Testis (tissue), 3 donors: ENCODE measurements around the gene IL17RB. TPM values are rescaled to one million over a fixed set of nuclear protein-coding genes. Genes with fewer than 3 reads are reported as not detected.

ENCODE experiments used
- DNase-seq: peaks from one replicate; pipeline ENCODE4 v3.0.0-alpha.2; 2019
- H3K27ac ChIP-seq, 2 donors: fragments of 200-600 bp; sonication (generic); one replicate each; pipeline ENCODE4 v1.5.1; 2019
- H3K27me3 ChIP-seq: fragments of 200-600 bp; sonication (generic); one replicate; pipeline ENCODE4 v1.5.1; 2019
- H3K36me3 ChIP-seq: fragments of 200-600 bp; sonication (generic); one replicate; pipeline ENCODE4 v1.5.1; 2017; ENCODE audit warnings: low read depth; ENCODE audit errors: missing control alignments
- H3K4me1 ChIP-seq: fragments of 200-600 bp; sonication (generic); one replicate; pipeline ENCODE4 v1.5.1; 2019
- H3K4me3 ChIP-seq, 2 donors: fragments of 200-600 bp; sonication (generic); one replicate each; pipeline ENCODE4 v1.5.1; 2017 to 2019
- H3K9me3 ChIP-seq: fragments of 200-600 bp; sonication (generic); one replicate; pipeline ENCODE4 v1.5.1; 2017
- POLR2A ChIP-seq: fragments of 450-650 bp; IDR thresholded peaks from one replicate; pipeline ENCODE4 v1.6.1; 2017; ENCODE audit warnings: antibody characterized with exemption, mild to moderate bottlenecking, moderate library complexity
- WGBS, 2 donors: methylation state at CpG; one replicate each; pipeline ENCODE4 v1.1.5; 2018; 5-methylcytosine and 5-hydroxymethylcytosine counted together
- intact Hi-C: fragments of 100-400 bp; cut with DNase I; formaldehyde crosslinking; loops from one replicate; pipeline ENCODE4 v1.15.1; 2023; ENCODE audit warnings: low total_unique reads
- polyA plus RNA-seq: library from polyadenylated mRNA; stranded (reverse); fragments of 350-450 nt; fragmentation: Illumina TruSeq; extraction: RNeasy Lipid Tissue Mini Kit (QIAGEN cat#74804); gene quantifications from one replicate; pipeline ENCODE4 v1.2.3, GENCODE V29; 2014; ENCODE audit warnings: low read depth, low replicate concordance; ENCODE audit not compliant: insufficient read depth
- total RNA-seq, 2 donors: library from RNA; depleted of rRNA; stranded (reverse); fragments of >200 nt; gene quantifications; one replicate each; pipeline ENCODE4 v1.2.3, GENCODE V29; 2016
- TF ChIP-seq, protein P1 (sequence below), 3 experiments: fragments of 450-650 bp in 2 of 3; fragments of 200-600 bp in 1 of 3; sonication (generic) in 1 of 3; IDR thresholded peaks; one replicate each; pipeline ENCODE4 v1.5.1; 2016 to 2019; ENCODE audit warnings: antibody characterized with exemption in 3 of 3, mild to moderate bottlenecking in 2 of 3, moderate library complexity in 1 of 3

The IL17RB gene
- total and polyA plus RNA-seq, 3 donors from 2014 or later, result 5.8 to 17.5 (median 9.5) TPM

DNA sequence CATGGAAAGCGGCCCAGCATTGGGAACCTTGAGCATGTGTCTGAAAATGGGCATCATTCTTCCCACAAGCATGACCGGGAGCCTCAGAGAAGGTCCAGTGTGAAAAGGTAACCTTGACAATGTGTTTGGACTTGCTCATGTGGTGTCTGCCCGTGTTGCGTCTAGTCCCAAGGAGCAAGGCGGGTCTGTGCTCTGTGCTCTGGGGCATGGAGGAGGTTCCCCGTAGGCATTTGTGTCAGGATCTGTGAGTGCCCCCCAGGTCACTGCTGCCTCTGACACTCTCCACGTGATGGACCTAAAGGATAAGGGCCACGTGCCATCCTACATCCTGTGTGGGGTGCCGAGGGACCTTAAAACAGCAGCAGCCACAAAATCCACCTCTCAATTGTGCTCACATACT, 45.0 kb upstream of the IL17RB start:
- intact Hi-C loops, result no loop called here
- no peaks in the 10 kb centered on the region for H3K36me3 ChIP-seq
- no peak for TF ChIP-seq POLR2A
- TF ChIP-seq, protein P1, sequence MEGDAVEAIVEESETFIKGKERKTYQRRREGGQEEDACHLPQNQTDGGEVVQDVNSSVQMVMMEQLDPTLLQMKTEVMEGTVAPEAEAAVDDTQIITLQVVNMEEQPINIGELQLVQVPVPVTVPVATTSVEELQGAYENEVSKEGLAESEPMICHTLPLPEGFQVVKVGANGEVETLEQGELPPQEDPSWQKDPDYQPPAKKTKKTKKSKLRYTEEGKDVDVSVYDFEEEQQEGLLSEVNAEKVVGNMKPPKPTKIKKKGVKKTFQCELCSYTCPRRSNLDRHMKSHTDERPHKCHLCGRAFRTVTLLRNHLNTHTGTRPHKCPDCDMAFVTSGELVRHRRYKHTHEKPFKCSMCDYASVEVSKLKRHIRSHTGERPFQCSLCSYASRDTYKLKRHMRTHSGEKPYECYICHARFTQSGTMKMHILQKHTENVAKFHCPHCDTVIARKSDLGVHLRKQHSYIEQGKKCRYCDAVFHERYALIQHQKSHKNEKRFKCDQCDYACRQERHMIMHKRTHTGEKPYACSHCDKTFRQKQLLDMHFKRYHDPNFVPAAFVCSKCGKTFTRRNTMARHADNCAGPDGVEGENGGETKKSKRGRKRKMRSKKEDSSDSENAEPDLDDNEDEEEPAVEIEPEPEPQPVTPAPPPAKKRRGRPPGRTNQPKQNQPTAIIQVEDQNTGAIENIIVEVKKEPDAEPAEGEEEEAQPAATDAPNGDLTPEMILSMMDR (IDR thresholded peaks at IDR 0.05), result no peak
- H3K27ac ChIP-seq, result no peak overlapping the region
- WGBS, 2 donors, result 94 to 98% methylated on average over 6 to 9 of the region's 9 CpGs
- H3K9me3 ChIP-seq, result no peaks in the 10 kb centered on the region
- no peaks in the 10 kb centered on the region for H3K27me3 ChIP-seq
- DNase-seq, result no peak
- H3K4me3 ChIP-seq, result no peak overlapping the region
- peaks cover 3% of the 10 kb centered on the region for H3K4me1 ChIP-seq

DNA sequence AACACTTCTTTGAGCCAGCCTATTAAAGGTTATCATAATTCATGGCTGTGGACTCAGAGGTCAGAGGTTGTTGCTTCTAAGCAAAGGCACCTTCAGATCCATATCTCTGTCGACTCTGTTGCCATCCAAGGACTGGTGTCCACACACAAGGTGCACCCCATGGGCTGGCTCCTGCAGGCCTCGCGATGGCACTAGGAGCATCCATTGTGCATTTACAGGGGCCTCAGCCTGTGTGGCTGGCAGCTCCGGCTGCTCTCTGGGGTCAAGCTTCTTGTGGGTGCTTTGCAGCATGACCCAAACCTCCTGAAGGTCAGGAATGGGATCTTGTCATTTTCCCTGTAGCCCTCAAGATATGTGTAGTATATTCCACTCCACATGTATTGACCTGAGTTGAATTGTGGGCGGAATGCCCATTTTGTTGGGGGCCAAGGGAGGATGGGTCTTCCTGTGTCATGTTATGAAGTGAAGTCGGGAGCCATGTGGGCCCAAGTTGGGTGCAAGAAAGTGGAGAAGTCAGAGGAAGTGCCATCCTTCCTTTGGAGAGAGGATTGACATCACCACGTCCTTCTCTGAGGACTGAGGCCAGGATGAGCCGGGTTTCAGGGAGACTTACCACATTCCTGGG, 44.0 kb upstream of the IL17RB start:
- intact Hi-C loops, result no loop called here
- Histone ChIP-seq H3K27ac (no peak overlapping the region), H3K4me3 (no peak overlapping the region), H3K9me3 (no peaks in the 10 kb centered on the region), H3K4me1 (peaks cover 6% of the 10 kb centered on the region), H3K36me3 (no peaks in the 10 kb centered on the region), H3K27me3 (no peaks in the 10 kb centered on the region)
- WGBS, 2 donors, result 87 to 88% methylated on average over 8 of the region's 8 CpGs
- DNase-seq, result no peak
- TF ChIP-seq, protein P1 (IDR thresholded peaks at IDR 0.05), result no peak
- TF ChIP-seq POLR2A, result no peak

DNA sequence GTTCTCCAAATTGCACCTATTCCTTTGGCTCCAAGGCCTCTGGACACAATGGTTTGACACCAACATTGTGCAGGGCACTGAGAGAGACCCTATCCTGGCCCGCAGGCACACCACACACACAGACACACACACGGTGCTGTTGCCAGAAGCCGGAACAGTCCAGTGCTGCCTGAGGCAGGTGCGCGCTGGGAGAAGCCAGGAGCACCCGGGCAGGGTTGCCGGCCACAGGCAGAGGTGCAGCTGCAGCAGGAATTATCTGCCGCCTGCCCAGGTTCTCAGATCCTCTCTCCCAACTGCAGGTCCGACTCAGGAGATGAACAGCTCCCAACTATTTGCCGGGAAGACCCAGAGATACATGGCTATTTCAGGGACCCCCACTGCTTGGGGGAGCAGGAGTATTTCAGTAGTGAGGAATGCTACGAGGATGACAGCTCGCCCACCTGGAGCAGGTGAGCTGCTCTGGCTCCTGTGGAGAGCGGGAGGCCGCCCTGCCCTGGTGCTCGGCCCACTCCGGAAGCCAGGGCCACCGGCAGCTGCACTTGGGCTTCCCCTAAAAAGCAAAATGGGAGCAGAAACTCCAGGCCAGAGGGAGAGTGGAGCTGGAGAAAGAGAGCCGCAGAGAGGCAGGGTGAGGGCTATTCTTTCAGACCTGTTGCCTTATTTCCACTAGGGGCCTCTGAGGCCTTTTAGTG, 43.1 kb upstream of the IL17RB start:
- DNase-seq, result no peak
- H3K9me3 ChIP-seq, result no peaks in the 10 kb centered on the region
- no peaks in the 10 kb centered on the region for H3K36me3 ChIP-seq
- no peak overlapping the region for H3K27ac ChIP-seq
- H3K4me1 ChIP-seq, result peaks cover 6% of the 10 kb centered on the region
- 90 to 91% methylated on average over 15 to 18 of the region's 18 CpGs for WGBS, 2 donors
- no peak for TF ChIP-seq POLR2A
- TF ChIP-seq, protein P1 (IDR thresholded peaks at IDR 0.05), result no peak
- intact Hi-C loops, result no loop called here
- H3K27me3 ChIP-seq, result no peaks in the 10 kb centered on the region
- H3K4me3 ChIP-seq, result no peak overlapping the region

DNA sequence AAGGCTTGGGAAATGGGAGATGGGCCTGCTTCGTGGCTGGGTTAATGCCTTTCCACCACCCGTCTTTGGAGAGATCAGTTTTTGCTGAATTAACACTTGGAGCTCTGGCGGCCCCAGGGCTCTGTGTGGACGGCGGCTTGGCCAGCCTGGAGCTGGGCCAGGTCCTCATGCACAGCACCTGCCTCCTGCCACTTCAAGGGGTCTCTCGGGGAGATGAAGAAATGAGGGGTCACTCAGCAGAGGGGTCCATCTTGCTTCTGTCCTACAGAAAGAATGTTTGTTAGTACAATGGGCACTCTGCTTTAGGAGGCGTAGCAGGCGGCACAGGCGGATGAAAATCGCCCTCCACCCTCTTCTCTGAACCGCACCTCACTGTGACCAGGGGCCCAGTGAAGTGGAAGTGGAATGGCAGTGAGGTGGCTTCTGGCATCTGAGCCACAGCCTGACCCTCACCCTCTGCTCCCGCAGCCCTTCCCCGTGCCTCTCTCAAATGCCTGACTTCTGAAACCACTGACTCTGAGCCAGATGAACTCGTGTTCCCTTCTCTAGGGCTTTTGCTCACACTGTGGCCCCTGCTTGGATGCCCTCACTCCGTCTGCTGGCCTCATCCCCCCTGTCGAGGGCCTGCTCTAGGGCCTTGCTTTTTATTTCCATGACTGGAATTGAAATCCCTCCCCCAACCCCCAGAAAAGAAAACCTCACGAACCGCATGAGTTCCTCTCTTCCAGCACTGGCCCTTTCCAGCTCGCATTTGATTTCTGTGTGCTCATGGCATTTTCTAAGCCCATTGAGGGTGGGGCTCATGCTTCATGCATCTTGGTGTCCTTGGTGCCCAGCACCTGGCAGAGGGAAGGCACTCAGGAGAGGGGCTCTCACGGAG, 42.3 kb upstream of the IL17RB start:
- intact Hi-C loops, result no loop called here
- no peak for DNase-seq

More for the DNA sequence above, 42.3 kb upstream of the IL17RB start:
- Histone ChIP-seq H3K36me3 (no peaks in the 10 kb centered on the region), H3K4me1 (peaks cover 6% of the 10 kb centered on the region), H3K27ac (peak overlapping the region in 1 of 2 donors; percentile 3), H3K4me3 (no peak overlapping the region), H3K27me3 (no peaks in the 10 kb centered on the region), H3K9me3 (no peaks in the 10 kb centered on the region)
- no peak for TF ChIP-seq POLR2A
- TF ChIP-seq, protein P1 (IDR thresholded peaks at IDR 0.05), result no peak
- 72 to 76% methylated on average over 20 of the region's 20 CpGs for WGBS, 2 donors
